ENCODE results near the gene CCDC57. TPM values are rescaled to one million over a fixed set of nuclear protein-coding genes. Genes with fewer than 3 reads are reported as not detected.

Gene CCDC57
- total and polyA plus RNA-seq, 2 of the 4 experiments (the other 2 are of a cell fraction): 7.3 to 31.3 TPM

- TF ChIP-seq MAZ (IDR thresholded peaks at IDR 0.05; ENCODE audit: borderline replicate concordance, low read depth, low read length): no peak
- no peak for TF ChIP-seq BHLHE40 (IDR thresholded peaks at IDR 0.05; ENCODE audit: low read depth, low read length)
- TF ChIP-seq USF2 (IDR thresholded peaks at IDR 0.05; ENCODE audit: low read depth, low read length): no peak
- TF ChIP-seq POLR2A (IDR thresholded peaks at IDR 0.05; ENCODE audit: low read depth, low read length): no peak
- TF ChIP-seq ELK1 (IDR thresholded peaks at IDR 0.05; ENCODE audit: borderline replicate concordance, low read depth, low read length): no peak
These were observed 21.8 kb upstream of the CCDC57 start (continued) for GRCh38 chr17:82234211-82235055.

All from IMR-90 (cell line).